ENCODE data around the gene TMEM39B.

DNA sequence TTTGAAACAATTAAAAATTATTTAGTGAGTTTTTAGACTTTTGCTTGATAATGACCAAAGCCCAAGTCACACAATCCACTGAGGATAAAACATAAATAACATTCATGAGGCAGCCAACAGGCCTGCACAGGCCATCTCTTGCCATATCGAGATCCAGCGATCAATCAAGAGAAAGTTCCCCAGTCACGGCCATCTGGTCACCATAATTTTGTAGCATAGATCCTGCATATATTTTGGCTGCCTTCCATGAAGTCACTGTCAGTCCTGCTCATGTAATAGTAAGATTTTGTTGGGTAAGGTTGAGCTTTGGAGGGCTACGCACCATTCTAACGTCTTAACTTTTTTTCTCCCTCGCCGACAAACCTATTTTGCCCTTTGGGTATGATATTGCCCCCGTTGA is 52.6 kb downstream of the TMEM39B start:
- TF ChIP-seq CTCF (conservative IDR thresholded peaks at IDR 0.05; ENCODE audit: low read depth in 2 of 2) (no peak), REST (IDR thresholded peaks at IDR 0.05; ENCODE audit: unreplicated experiment) (no peak), EZH2 (IDR thresholded peaks at IDR 0.05; ENCODE audit: low read depth, unreplicated experiment) (no peak), POLR2AphosphoS5 (IDR thresholded peaks at IDR 0.05; ENCODE audit: low read depth) (no peak), STAT1 (IDR thresholded peaks at IDR 0.05; ENCODE audit: unreplicated experiment) (no peak), CREB1 (CRISPR knock-in tag; IDR thresholded peaks at IDR 0.05; ENCODE audit: low read depth) (no peak), EZH2phosphoT487 (IDR thresholded peaks at IDR 0.05; ENCODE audit: unreplicated experiment) (no peak), JUNB (IDR thresholded peaks at IDR 0.05; ENCODE audit: unreplicated experiment) (no peak), ZNF331 (CRISPR knock-in tag; IDR thresholded peaks at IDR 0.05; ENCODE audit: low read depth) (no peak), ZNF462 (CRISPR knock-in tag; IDR thresholded peaks at IDR 0.05) (no peak)

Data from GM23338 (cell line).